AG04449 (cell line): ENCODE data around the gene ITGA5.

ENCODE experiments used
- CTCF ChIA-PET: fragments of 350-600 bp; formaldehyde crosslinking; extraction: SDS; loops from one replicate; lab custom pipeline; 2021; ENCODE audit warnings: antibody characterized with exemption; lab: Yijun Ruan, JAX
- POLR2A ChIA-PET: fragments of 400-600, 350-600 bp; formaldehyde crosslinking; extraction: SDS; loops from one replicate; lab custom pipeline; 2020; ENCODE audit warnings: antibody characterized with exemption, inconsistent platforms; lab: Yijun Ruan, JAX
- DNase-seq: peaks from one replicate; pipeline ENCODE4 v3.0.0-alpha.2; 2010; ENCODE audit warnings: low read depth, low spot score
- H3K4me3 ChIP-seq: 2 replicates; pipeline ENCODE4 v1.5.1; 2011; ENCODE audit warnings: low read depth, mild to moderate bottlenecking, control low read depth, low read length
- TF ChIP-seq, protein P1 (sequence below): IDR thresholded peaks from one replicate; pipeline ENCODE4 v1.5.1; 2011; ENCODE audit warnings: mild to moderate bottlenecking, moderate library complexity, low read length, control low read depth, inconsistent platforms; ENCODE audit not compliant: insufficient read depth; ENCODE audit errors: missing control alignments

The ITGA5 gene

DNA sequence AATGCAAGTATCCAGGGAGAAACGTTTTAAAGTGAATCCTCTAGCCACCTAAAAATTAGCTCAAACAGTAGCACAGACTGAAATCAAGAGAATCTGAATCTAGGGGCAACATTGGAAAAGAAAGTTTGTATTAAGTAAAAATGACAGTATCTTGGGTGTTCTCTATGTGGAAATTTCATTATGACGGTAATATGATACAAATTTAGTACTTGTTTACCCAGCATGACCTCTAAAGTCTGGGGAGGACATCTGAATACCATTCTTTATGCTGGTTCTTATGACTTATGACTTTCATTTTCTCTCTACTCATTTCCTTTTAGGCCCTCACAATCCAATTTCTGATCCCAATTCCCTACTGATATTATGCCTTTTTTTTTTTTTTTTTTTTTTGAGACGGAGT lies 40.3 kb upstream of the ITGA5 start:
- POLR2A ChIA-PET, result no interaction called here
- no peak for DNase-seq
- no peak overlapping the region for H3K4me3 ChIP-seq
- TF ChIP-seq, protein P1, sequence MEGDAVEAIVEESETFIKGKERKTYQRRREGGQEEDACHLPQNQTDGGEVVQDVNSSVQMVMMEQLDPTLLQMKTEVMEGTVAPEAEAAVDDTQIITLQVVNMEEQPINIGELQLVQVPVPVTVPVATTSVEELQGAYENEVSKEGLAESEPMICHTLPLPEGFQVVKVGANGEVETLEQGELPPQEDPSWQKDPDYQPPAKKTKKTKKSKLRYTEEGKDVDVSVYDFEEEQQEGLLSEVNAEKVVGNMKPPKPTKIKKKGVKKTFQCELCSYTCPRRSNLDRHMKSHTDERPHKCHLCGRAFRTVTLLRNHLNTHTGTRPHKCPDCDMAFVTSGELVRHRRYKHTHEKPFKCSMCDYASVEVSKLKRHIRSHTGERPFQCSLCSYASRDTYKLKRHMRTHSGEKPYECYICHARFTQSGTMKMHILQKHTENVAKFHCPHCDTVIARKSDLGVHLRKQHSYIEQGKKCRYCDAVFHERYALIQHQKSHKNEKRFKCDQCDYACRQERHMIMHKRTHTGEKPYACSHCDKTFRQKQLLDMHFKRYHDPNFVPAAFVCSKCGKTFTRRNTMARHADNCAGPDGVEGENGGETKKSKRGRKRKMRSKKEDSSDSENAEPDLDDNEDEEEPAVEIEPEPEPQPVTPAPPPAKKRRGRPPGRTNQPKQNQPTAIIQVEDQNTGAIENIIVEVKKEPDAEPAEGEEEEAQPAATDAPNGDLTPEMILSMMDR, result no peak
- CTCF ChIA-PET, result interaction anchor here (0.7 to 2.1 kb wide), 2 partner anchors 11 to 60 kb away, joined by 3 to 12 read pairs; no protein-coding TSS in a partner anchor

DNA sequence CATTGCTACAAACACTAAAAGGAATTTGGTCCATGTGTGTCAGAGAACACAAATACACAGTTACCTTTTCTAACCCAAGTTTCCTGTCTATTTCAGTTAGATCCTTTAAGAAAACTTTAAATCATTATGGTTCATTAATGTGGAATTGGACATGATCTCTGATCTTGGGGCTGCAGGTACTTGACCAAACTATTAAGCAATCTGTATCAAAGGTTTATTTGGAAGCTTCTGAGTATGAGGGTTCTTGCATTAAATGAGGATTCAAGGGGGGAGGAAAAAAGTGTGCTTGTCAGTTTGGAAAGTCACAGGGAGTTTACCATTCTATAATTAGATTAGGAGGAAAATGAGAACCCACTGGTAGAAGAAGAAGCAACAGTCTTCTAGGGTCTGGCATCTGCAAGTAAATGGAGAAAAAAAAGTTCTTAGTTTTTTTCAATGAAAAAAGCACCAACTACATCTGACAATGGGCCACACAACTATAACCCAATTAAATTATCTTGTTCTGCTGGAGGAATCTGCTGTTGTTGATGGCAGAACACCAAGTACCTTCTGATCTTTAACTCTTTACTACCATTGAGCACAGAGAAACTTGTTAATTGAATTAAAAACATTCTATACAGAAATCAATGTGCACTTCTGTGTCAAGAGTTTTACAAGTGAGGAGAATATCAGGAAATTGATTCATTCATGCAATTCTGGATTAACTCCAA lies 36.8 kb upstream of the ITGA5 start:
- ChIA-PET POLR2A (no interaction called here), CTCF (interaction anchor here (1.1 to 5.4 kb wide), 4 partner anchors 9 to 86 kb away, joined by 3 to 26 read pairs (median 4); no protein-coding TSS in a partner anchor)
- H3K4me3 ChIP-seq, result no peak overlapping the region
- no peak for DNase-seq
- TF ChIP-seq, protein P1, result no peak

DNA sequence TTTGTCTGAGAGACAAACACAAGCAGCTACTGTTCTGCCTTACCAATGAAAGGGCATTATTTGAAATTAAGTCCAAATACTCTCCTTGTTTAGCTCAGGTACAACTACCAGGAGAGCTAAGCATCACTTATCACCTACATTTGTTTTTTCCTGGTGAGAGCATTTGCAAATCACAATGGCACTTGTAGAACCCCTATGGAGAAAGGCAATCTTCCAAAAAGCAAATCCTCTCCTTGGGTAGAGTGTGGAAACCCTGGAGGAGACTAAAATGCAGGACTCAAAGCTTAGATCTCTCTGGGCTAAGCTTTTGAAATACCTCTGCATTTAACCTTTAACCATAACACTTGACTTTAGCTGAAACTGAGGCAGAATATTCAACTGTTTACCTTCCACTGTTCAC lies 33.6 kb upstream of the ITGA5 start:
- POLR2A ChIA-PET, result no interaction called here
- TF ChIP-seq, protein P1, result no peak
- CTCF ChIA-PET, result interaction anchor here (0.9 to 5.4 kb wide), 5 partner anchors 13 to 73 kb away, joined by 5 to 38 read pairs (median 18); no protein-coding TSS in a partner anchor
- H3K4me3 ChIP-seq, result no peak overlapping the region
- DNase-seq, result no peak

DNA sequence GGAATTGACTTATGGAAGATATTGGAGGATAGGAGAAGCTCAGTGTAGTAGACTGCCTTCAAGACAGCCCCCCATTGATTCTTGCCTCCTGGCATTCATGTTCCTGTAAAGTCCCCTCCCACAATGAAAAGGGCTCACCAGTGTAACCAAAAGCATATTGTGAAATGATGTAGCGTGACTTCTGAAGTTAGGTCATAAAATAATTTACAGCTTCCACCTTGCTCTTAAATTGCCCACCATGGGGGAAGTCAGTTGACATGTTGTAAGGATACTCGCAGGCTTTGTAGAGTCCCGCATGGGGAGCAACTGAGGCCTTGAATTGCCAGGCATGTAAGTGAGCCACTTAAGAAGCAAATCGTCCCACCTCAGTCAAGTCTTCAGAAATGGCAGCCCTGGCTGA lies 29.3 kb upstream of the ITGA5 start:
- no peak overlapping the region for H3K4me3 ChIP-seq
- CTCF ChIA-PET, result interaction anchor here (1.1 to 28.0 kb wide), 7 partner anchors 9 to 68 kb away, joined by 3 to 940 read pairs (median 5); partner anchors contain the start of gene ZNF385A
- POLR2A ChIA-PET, result no interaction called here
- DNase-seq, result no peak
- TF ChIP-seq, protein P1, result no peak

DNA sequence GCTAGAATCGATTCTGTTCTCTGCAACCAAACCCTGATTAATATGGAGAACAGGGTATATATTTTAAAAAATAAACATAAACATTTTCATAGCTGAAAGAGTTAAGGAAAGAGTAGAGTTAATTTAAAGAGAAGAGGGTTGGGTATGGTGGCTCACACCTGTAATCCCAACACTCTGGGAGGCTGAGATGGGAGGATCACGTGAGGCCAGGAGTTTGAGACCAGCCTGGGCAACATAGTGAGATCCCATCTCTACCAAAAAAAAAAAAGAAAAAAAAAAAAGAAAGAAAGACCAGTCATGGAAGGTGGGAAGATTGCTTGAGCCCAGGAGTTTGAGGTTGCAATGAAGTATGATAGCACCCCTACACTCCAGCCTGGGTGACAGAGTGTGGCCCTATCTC lies 28.9 kb upstream of the ITGA5 start:
- CTCF ChIA-PET, result interaction anchor here (0.6 to 28.0 kb wide), 9 partner anchors 8 to 68 kb away, joined by 3 to 940 read pairs (median 4); partner anchors contain the start of gene ZNF385A
- POLR2A ChIA-PET, result no interaction called here
- no peak for DNase-seq
- no peak overlapping the region for H3K4me3 ChIP-seq
- TF ChIP-seq, protein P1, result no peak

DNA sequence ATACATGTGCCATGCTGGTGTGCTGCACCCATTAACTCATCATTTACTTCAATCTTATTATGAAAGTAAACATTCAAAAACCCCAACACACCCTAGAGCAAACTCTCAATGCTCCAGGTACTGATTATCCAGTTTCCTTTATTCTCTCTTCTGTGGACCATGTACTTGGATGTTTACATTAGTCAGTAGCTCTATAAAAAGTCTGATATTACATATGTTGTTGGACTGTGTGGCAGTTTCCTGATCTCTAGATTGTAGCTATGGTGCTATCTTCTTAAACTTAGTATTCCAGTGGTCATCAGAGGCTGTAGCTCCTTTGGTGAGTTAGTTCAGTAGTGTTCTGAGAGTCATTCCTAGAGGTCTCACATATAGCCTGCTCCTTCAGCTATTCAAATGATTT lies 25.1 kb upstream of the ITGA5 start:
- ChIA-PET CTCF (interaction anchor here (1.0 to 28.0 kb wide), 9 partner anchors 10 to 76 kb away, joined by 3 to 940 read pairs (median 6); no protein-coding TSS in a partner anchor), POLR2A (no interaction called here)
- TF ChIP-seq, protein P1, result no peak
- no peak overlapping the region for H3K4me3 ChIP-seq
- no peak for DNase-seq
